HG02623 (cell line): ENCODE measurements around the gene UPK1A.
"Not testable (repeated sequence)": the region's sequence is repeated elsewhere in the genome, so short reads cannot be mapped to it uniquely, and the experiment has no call there.

Experiments
- ATAC-seq: cut with Tn5 transposase; IDR thresholded peaks from one replicate; pipeline ENCODE4 v1.9.1; 2021; ENCODE audit warnings: moderate library complexity; ENCODE audit not compliant: unreplicated experiment

The UPK1A gene

DNA sequence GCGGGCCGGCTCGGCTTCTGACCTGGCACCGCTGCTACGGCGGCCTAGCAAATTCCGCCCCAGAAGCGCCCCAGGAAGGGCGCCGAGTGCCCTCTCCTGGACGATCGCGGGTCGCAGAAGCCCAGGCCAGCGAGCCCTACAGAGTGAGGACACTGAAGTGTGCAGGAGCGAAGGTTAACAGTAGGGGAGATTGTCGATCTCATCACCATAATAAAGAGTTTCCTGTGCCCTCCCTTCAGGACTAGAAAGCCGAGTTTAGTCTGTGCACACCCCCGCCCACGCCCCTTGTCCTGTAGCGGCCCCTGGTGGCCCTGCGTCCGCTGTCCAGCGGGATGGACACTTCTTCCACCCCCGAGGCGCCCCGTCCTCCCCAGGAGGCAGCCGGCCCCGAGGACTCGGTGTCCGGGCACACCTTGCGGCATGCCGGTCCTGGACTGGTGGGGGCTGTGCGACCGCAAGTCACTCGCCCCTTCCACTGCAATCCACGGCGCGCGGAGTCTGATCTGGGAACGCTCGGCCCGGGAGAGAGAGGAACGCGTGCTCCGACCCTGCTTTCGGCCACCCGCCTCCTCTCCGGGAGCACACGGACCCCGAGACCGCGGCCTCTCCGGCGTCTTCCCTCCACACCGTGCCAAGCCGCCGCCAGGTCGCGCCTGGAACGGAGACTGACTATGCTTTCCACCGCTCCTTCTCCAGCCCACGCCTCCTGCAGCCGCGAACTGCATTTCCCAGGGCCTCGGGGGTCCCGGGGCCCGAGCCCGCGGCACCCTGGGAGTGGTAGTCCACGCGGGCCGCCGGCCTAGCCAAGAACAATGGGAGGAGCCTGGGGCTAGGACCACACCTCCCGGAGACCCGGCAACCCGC is 50.7 kb downstream of the UPK1A start:
- ATAC-seq = peak; percentile 59

DNA sequence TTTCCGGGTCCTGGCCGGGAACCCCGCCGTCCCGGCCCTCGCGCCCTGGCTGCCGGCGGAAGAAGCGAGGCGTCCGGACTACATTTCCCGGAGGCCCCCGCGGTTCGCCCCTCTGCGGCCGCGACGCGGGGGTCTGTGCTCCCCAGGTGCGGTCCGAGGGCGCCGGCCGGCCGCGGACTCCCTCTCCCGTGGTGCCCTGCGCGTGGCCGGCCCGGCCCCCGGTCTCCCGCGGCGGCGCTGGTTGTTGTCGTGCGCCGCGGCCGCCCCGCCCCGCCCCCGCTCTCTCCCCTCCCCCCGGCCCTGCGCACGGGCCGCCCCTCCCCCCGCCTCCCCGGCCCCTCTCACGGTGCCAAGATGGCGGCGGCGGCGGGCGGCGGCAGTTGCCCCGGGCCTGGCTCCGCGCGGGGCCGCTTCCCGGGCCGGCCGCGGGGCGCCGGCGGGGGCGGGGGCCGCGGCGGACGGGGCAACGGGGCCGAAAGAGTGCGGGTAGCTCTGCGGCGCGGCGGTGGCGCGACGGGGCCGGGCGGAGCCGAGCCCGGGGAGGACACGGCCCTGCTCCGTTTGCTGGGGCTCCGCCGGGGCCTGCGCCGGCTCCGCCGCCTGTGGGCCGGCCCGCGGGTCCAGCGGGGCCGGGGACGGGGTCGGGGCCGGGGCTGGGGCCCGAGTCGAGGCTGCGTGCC is 51.5 kb downstream of the UPK1A start, which contains the start of gene KMT2B:
TSS of gene KMT2B (plus strand) at position 339 of the 680 bp plus-strand sequence. CDS start at position 355, 16 bp downstream.
- ATAC-seq = peak; percentile 48

DNA sequence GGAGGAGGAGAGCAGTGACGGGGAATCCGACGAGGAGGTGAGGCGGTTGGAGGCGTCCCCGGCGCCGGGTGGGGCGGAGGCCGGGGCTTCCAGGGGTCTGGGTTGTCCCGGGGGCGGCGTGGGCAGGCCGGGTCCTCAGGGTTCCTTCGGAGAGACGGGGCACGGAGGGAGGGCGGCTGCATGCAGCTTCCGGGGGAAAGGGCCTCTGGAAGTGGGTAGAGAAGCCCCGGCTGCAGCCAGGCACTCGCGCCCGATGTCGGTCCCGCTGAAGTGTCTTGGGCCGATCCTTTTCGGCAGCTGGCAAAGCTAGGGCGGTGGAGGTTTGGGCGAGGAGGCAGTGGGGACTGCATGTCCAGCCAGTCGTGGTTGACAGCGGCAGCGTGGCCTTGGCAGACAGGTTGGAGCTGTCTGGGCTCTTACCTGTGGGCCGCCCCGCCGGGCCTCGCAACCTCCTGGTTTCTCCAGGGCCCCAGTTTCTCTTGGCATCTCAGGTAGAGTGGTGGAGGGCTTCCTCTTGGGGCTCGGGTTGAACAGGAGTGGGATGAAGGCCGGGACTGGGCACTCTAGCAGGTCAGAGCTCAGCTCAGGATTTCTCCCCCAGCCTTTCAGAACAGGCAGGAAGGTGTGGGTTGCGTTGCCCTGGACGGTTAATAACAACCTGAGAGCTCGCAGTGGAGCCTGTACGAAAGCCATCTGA is 52.2 kb downstream of the UPK1A start:
- no peak for ATAC-seq

DNA sequence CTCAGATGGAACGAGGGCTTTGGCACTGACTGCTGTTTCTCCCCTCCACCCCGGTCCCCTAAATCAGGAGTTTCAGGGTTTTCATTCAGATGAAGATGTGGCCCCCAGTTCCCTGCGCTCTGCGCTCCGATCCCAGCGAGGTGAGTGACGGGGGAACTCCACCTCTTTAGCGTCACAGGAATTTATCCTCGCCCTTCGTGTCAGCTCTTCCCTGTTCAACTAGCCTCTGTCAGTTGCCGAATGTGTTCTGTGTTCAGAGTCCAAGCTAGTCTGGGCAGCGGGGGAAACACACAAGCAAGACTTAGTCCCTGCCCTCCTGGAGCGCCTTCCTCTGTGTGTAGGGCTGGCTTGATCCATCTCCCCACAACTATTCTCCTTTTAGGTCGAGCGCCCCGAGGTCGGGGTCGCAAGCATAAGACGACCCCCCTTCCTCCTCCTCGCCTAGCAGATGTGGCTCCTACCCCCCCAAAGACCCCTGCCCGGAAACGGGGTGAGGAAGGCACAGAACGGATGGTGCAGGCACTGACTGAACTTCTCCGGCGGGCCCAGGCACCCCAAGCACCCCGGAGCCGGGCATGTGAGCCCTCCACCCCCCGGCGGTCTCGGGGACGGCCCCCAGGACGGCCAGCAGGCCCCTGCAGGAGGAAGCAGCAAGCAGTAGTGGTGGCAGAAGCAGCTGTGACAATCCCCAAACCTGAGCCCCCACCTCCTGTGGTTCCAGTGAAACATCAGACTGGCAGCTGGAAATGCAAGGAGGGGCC is 53.3 kb downstream of the UPK1A start:
- ATAC-seq = no peak

DNA sequence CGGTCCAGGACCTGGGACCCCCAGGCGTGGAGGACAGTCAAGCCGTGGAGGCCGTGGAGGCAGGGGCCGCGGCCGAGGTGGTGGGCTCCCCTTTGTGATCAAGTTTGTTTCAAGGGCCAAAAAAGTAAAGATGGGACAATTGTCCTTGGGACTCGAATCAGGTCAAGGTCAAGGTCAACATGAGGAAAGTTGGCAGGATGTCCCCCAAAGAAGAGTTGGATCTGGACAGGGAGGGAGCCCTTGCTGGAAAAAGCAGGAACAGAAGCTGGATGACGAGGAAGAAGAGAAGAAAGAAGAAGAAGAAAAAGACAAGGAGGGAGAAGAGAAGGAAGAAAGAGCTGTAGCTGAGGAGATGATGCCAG is 53.8 kb downstream of the UPK1A start:
- no peak for ATAC-seq

DNA sequence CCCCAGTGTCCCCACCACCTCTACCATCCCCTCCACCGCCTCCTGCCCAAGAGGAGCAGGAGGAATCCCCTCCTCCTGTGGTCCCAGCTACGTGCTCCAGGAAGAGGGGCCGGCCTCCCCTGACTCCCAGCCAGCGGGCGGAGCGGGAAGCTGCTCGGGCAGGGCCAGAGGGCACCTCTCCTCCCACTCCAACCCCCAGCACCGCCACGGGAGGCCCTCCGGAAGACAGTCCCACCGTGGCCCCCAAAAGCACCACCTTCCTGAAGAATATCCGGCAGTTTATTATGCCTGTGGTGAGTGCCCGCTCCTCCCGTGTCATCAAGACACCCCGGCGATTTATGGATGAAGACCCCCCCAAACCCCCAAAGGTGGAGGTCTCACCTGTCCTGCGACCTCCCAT is 54.3 kb downstream of the UPK1A start:
- no peak for ATAC-seq

DNA sequence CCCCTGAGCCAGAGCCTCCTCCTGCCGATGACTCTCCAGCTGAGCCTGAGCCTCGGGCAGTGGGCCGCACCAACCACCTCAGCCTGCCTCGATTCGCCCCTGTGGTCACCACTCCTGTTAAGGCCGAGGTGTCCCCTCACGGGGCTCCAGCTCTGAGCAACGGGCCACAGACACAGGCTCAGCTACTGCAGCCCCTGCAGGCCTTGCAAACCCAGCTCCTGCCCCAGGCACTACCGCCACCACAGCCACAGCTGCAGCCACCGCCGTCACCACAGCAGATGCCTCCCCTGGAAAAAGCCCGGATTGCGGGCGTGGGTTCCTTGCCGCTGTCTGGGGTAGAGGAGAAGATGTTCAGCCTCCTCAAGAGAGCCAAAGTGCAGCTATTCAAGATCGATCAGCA is 55.1 kb downstream of the UPK1A start:
- ATAC-seq = no peak

DNA sequence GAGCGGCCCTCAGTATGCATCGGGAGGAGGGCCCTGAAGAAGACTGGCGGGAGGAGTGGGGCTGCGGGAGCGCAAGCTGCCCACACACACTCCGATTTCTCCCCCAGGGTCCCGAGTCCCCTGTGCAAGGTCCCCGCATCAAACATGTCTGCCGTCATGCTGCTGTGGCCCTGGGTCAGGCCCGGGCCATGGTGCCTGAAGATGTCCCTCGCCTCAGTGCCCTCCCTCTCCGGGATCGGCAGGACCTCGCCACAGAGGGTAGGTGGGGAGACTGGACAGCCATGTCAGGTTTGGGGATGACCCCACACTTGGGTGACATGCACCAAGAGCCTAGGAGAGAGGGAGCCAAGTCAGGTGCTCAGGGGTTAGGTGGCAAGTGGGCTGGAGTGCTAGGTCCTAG is 56.1 kb downstream of the UPK1A start:
- no peak for ATAC-seq

DNA sequence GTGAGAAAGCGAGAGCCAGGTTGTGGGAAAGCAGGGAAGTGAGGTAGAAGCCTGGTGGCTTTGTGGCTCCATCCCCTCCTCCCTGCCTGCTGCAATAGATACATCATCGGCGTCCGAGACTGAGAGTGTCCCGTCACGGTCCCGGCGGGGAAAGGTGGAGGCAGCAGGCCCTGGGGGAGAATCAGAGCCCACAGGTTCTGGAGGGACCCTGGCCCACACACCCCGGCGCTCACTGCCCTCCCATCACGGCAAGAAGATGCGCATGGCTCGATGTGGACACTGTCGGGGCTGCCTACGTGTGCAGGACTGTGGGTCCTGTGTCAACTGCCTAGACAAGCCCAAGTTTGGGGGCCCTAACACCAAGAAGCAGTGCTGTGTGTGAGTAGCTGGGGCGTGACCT is 56.6 kb downstream of the UPK1A start:
- ATAC-seq = no peak

DNA sequence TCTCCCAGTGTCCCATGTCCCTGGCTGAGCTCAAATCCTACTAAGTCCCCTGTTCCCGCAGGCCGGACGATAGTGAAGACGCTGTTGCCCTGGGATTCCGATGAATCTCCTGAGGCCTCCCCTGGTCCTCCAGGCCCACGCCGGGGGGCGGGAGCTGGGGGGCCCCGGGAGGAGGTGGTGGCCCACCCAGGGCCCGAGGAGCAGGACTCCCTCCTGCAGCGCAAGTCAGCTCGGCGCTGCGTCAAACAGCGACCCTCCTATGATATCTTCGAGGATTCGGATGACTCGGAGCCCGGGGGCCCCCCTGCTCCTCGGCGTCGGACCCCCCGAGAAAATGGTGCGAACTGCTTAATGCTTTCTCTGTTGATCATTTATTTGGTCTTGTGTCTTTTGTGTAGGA is 57.4 kb downstream of the UPK1A start:
- no peak for ATAC-seq

DNA sequence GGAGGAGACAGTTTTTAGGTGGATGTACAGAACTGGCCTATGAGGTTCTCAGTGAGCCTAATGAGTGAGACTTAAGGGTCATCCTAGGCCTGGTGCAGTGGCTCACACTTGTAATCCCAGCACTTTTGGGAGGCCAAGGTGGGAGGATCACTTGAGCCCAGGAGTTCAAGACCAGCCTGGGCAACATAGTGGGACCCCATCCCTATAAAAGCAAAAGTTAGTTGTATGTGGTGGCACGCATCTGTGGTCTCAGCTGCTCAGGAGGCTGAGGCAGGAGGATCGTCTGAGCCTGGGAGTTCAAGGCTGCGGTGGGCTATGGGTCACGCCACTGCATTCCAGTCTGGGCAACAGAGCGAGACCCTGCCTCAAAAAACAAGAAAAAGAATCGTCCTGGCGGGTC is 57.8 kb downstream of the UPK1A start:
- not testable (repeated sequence) for ATAC-seq

DNA sequence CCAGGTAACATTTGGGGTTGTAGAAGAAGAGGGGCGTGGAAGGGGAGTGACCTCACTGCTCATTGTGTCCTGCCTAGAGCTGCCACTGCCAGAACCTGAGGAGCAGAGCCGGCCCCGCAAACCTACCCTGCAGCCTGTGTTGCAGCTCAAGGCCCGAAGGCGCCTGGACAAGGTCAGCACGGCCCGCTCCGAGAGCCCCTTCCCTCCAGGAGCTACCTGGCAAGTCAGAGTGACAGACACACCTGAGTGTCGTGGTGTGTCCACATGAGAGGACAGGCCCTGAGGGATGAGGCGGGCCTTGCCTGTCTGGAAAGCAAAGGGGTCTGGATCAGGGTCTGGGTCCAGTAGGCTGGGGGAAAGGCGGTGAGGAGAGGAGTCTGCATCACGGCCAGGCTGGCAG is 58.2 kb downstream of the UPK1A start:
- ATAC-seq = no peak

DNA sequence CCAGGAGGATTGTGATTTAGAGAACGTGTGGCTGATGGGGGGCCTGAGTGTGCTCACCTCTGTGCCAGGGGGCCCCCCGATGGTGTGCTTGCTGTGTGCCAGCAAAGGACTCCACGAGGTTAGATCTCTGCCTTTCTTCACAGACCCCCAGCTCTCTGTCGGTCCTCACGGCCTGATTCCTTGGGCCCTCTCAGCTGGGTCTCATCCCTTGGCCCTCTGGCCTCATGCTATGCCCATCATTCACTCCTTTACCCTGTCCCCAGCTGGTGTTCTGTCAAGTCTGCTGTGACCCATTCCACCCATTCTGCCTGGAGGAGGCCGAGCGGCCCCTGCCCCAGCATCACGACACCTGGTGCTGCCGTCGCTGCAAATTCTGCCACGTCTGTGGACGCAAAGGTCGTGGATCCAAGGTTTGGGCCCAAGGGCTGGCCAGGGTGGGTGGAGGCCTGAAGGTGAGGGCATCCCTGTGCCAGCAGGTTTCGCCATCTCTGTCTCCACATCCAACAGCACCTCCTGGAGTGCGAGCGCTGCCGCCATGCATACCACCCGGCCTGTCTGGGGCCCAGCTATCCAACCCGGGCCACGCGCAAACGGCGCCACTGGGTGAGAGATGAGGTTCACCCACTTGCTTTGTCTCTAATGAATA is 59.0 kb downstream of the UPK1A start:
- no peak for ATAC-seq

DNA sequence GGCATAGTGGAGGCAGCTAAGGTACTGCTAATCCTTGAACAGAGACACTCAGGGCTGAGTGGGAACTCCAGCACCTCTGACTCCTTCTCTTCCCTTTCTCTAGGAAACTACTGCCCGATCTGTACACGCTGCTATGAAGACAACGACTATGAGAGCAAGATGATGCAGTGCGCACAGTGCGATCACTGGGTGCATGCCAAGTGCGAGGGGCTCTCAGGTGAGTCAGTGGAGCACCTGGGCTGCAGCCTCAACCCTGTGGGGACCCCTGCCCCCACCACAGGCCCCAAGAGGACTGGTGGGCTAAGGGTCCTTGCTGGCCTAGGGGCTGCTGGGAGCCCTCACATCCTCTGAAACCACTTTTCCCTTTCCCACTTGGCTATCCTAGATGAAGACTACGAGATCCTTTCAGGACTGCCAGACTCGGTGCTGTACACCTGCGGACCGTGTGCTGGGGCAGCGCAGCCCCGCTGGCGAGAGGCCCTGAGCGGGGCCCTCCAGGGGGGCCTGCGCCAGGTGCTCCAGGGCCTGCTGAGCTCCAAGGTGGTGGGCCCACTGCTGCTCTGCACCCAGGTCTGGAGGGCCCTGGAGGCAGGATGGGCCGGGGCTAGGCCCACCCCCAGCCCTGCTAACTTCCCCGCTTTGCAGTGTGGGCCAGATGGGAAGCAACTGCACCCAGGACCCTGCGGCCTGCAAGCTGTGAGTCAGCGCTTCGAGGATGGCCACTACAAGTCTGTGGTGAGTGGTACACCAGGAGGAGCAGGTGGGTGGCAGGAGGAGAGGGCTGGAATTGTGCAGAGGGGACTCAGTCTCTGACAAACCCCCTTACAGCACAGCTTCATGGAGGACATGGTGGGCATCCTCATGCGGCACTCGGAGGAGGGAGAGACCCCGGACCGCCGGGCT is 61.0 kb downstream of the UPK1A start:
- ATAC-seq = no peak
